Measurements from ENCODE around the gene SLC1A2.

GRCh38 chr11:35267504-35267903, 151.9 kb downstream of the SLC1A2 start:
- TF ChIP-seq CTCF (IDR thresholded peaks at IDR 0.05) (no peak), POLR2A (IDR thresholded peaks at IDR 0.05) (no peak)

Measured in heart left ventricle (tissue), 13 donors.